ENCODE measurements around the gene IMPG1.

Gene IMPG1

GRCh38 chr6:75943381-75943780, 129.1 kb downstream of the IMPG1 start:
- TF ChIP-seq CTCF (IDR thresholded peaks at IDR 0.05; ENCODE audit: low read depth, low read length), result no peak
- no peak for TF ChIP-seq MAX (IDR thresholded peaks at IDR 0.05; ENCODE audit: low read depth, low read length)
- no peak for TF ChIP-seq MYC (IDR thresholded peaks at IDR 0.05; ENCODE audit: low read depth, low read length)
- TF ChIP-seq POLR2A (IDR thresholded peaks at IDR 0.05; ENCODE audit: extremely low read depth, insufficient read length), result no peak
- DNase-seq (ENCODE audit: low read depth), result no peak

GRCh38 chr6:75941509-75941908, 131.0 kb downstream of the IMPG1 start:
- no peak overlapping the region for H3K4me3 ChIP-seq (ENCODE audit: low read depth, low read length)
- TF ChIP-seq POLR2A (IDR thresholded peaks at IDR 0.05; ENCODE audit: extremely low read depth, insufficient read length) (no peak), CTCF (IDR thresholded peaks at IDR 0.05; ENCODE audit: low read depth, low read length) (no peak), MYC (IDR thresholded peaks at IDR 0.05; ENCODE audit: low read depth, low read length) (no peak), MAX (IDR thresholded peaks at IDR 0.05; ENCODE audit: low read depth, low read length) (no peak)
- no peak for DNase-seq (ENCODE audit: low read depth)

More at GRCh38 chr6:75943381-75943780, 129.1 kb downstream of the IMPG1 start:
- H3K4me3 ChIP-seq (ENCODE audit: low read depth, low read length), result no peak overlapping the region

- TF ChIP-seq CTCF (IDR thresholded peaks at IDR 0.05; ENCODE audit: low read depth, low read length) (no peak), POLR2A (IDR thresholded peaks at IDR 0.05; ENCODE audit: extremely low read depth, insufficient read length) (no peak), MYC (IDR thresholded peaks at IDR 0.05; ENCODE audit: low read depth, low read length) (no peak), MAX (IDR thresholded peaks at IDR 0.05; ENCODE audit: low read depth, low read length) (no peak)
- no peak for DNase-seq (ENCODE audit: low read depth)
- H3K4me3 ChIP-seq (ENCODE audit: low read depth, low read length), result no peak overlapping the region
These were observed 131.9 kb downstream of the IMPG1 start for GRCh38 chr6:75940564-75940963.

- no peak overlapping the region for H3K4me3 ChIP-seq (ENCODE audit: low read depth, low read length)
- no peak for DNase-seq (ENCODE audit: low read depth)
- no peak for TF ChIP-seq MAX (IDR thresholded peaks at IDR 0.05; ENCODE audit: low read depth, low read length)
- no peak for TF ChIP-seq POLR2A (IDR thresholded peaks at IDR 0.05; ENCODE audit: extremely low read depth, insufficient read length)
- no peak for TF ChIP-seq MYC (IDR thresholded peaks at IDR 0.05; ENCODE audit: low read depth, low read length)
- no peak for TF ChIP-seq CTCF (IDR thresholded peaks at IDR 0.05; ENCODE audit: low read depth, low read length)
These were observed 134.6 kb downstream of the IMPG1 start for GRCh38 chr6:75937846-75938245.

- TF ChIP-seq MAX (IDR thresholded peaks at IDR 0.05; ENCODE audit: low read depth, low read length), result no peak
- no peak for TF ChIP-seq POLR2A (IDR thresholded peaks at IDR 0.05; ENCODE audit: extremely low read depth, insufficient read length)
- TF ChIP-seq CTCF (IDR thresholded peaks at IDR 0.05; ENCODE audit: low read depth, low read length), result no peak
- TF ChIP-seq MYC (IDR thresholded peaks at IDR 0.05; ENCODE audit: low read depth, low read length), result no peak
- DNase-seq (ENCODE audit: low read depth), result no peak
- no peak overlapping the region for H3K4me3 ChIP-seq (ENCODE audit: low read depth, low read length)
These were observed 135.8 kb downstream of the IMPG1 start for GRCh38 chr6:75936682-75937081.

GRCh38 chr6:75935473-75935793, 137.0 kb downstream of the IMPG1 start:
- no peak for DNase-seq (ENCODE audit: low read depth)
- no peak overlapping the region for H3K4me3 ChIP-seq (ENCODE audit: low read depth, low read length)
- TF ChIP-seq MYC (IDR thresholded peaks at IDR 0.05; ENCODE audit: low read depth, low read length) (no peak), CTCF (IDR thresholded peaks at IDR 0.05; ENCODE audit: low read depth, low read length) (no peak), POLR2A (IDR thresholded peaks at IDR 0.05; ENCODE audit: extremely low read depth, insufficient read length) (no peak), MAX (IDR thresholded peaks at IDR 0.05; ENCODE audit: low read depth, low read length) (no peak)
